ENCODE data around the gene LRRC32. TPM values are rescaled to one million over a fixed set of nuclear protein-coding genes. Genes with fewer than 3 reads are reported as not detected.

LRRC32 gene
- total and polyA plus RNA-seq, 8 donors, result 14.0 to 270 (median 23.9) TPM

- TF ChIP-seq POLR2A (IDR thresholded peaks at IDR 0.05) (no peak), CTCF (IDR thresholded peaks at IDR 0.05) (no peak), POLR2AphosphoS5 (IDR thresholded peaks at IDR 0.05) (no peak), EP300 (IDR thresholded peaks at IDR 0.05) (no peak)
- Histone ChIP-seq H3K9me3 (no peaks in the 10 kb centered on the region), H3K4me1 (peaks cover 3 to 7% (median 5%) of the 10 kb centered on the region in 4 donors), H3K27ac (no peak overlapping the region), H3K36me3 (no peaks in the 10 kb centered on the region), H3K4me3 (no peak overlapping the region), H3K27me3 (peaks cover 0 to 20% (median 0%) of the 10 kb centered on the region in 3 donors)
- intact Hi-C loops (cut with DNase I; ENCODE audit: low total_unique reads), result no loop called here
- 75 to 97% (median 92%) methylated on average over 2 of the region's 2 CpGs; no CpG with 5 or more reads in 1 of the 5 donors for WGBS, 5 donors
- no peak for DNase-seq
Observed at GRCh38 chr11:76682684-76683083, 12.1 kb upstream of the LRRC32 start.

- H3K9me3 ChIP-seq, result no peaks in the 10 kb centered on the region
- H3K4me3 ChIP-seq, result no peak overlapping the region
- DNase-seq, result no peak
- peaks cover 3 to 10% (median 6%) of the 10 kb centered on the region in 4 donors for H3K4me1 ChIP-seq
- TF ChIP-seq EP300 (IDR thresholded peaks at IDR 0.05) (no peak), CTCF (IDR thresholded peaks at IDR 0.05) (no peak), POLR2A (IDR thresholded peaks at IDR 0.05) (no peak), POLR2AphosphoS5 (IDR thresholded peaks at IDR 0.05) (no peak)
- WGBS, 5 donors, result 85 to 96% (median 94%) methylated on average over 2 of the region's 2 CpGs
- peaks cover 0 to 19% (median 0%) of the 10 kb centered on the region in 3 donors for H3K27me3 ChIP-seq
- no peaks in the 10 kb centered on the region for H3K36me3 ChIP-seq
- intact Hi-C loops (cut with DNase I; ENCODE audit: low total_unique reads), result no loop called here
- H3K27ac ChIP-seq, result no peak overlapping the region
Observed at GRCh38 chr11:76682106-76682505, 11.6 kb upstream of the LRRC32 start.

GRCh38 chr11:76680518-76681425 is 10.2 kb upstream of the LRRC32 start:
- H3K27me3 ChIP-seq, result peaks cover 0 to 19% (median 0%) of the 10 kb centered on the region in 3 donors
- WGBS, 5 donors, result 31 to 39% (median 32%) methylated on average over 16 to 22 of the region's 22 CpGs

More at GRCh38 chr11:76680518-76681425, 10.2 kb upstream of the LRRC32 start:
- Histone ChIP-seq H3K36me3 (no peaks in the 10 kb centered on the region), H3K4me3 (no peak overlapping the region), H3K9me3 (no peaks in the 10 kb centered on the region), H3K27ac (no peak overlapping the region), H3K4me1 (peaks cover 3 to 13% (median 6%) of the 10 kb centered on the region in 4 donors)
- TF ChIP-seq CTCF (IDR thresholded peaks at IDR 0.05) (peak in 4 of 7 experiments; percentile 70 to 75 (median 74)), EP300 (IDR thresholded peaks at IDR 0.05) (no peak), POLR2AphosphoS5 (IDR thresholded peaks at IDR 0.05) (no peak), POLR2A (IDR thresholded peaks at IDR 0.05) (no peak)
- intact Hi-C loops (cut with DNase I; ENCODE audit: low total_unique reads), result no loop called here
- peak; percentile 66 to 89 for DNase-seq

Measured in stomach (tissue), 9 donors.